HCT116 (cell line): ENCODE data around the gene DENND2D.

Experiments
- CBX3 ChIP-seq: IDR thresholded peaks from 2 replicates; pipeline ENCODE4 v1.6.1; 2012; ENCODE audit warnings: low read depth
- EZH2 ChIP-seq: fragments of 200-600 bp; sonication (generic); IDR thresholded peaks from 2 replicates; pipeline ENCODE4 v1.6.1; 2017; ENCODE audit warnings: antibody characterized with exemption, mixed run types
- JUND ChIP-seq: IDR thresholded peaks from 2 replicates; pipeline ENCODE4 v1.6.1; 2012
- POLR2AphosphoS5 ChIP-seq: IDR thresholded peaks from 2 replicates; pipeline ENCODE4 v1.6.1; 2011; ENCODE audit warnings: mild to moderate bottlenecking, low read depth, low read length, moderate library complexity
- SP1 ChIP-seq: IDR thresholded peaks from 2 replicates; pipeline ENCODE4 v1.6.1; 2012; ENCODE audit warnings: low read depth
- ZFX ChIP-seq: fragments of 450-650 bp; IDR thresholded peaks from 2 replicates; pipeline ENCODE4 v1.6.1; 2017
- TF ChIP-seq, protein P1 (sequence below), 3 experiments: fragments of 200-600 bp in 1 of 3; sonication (generic) in 1 of 3; IDR thresholded peaks in 2 of 3; conservative IDR thresholded peaks in 1 of 3; 2 replicates each; pipeline ENCODE4 v1.5.1; 2012 to 2017; ENCODE audit warnings: low read depth in 2 of 3, low read length in 2 of 3, antibody characterized with exemption in 1 of 3, borderline replicate concordance in 1 of 3, control low read depth in 1 of 3, mild to moderate bottlenecking in 1 of 3, mixed read lengths in 1 of 3, mixed run types in 1 of 3, moderate library complexity in 1 of 3; ENCODE audit not compliant: insufficient read depth in 1 of 3
- TF ChIP-seq, protein P2 (sequence below): IDR thresholded peaks from 2 replicates; pipeline ENCODE4 v1.6.1; 2012

DNA sequence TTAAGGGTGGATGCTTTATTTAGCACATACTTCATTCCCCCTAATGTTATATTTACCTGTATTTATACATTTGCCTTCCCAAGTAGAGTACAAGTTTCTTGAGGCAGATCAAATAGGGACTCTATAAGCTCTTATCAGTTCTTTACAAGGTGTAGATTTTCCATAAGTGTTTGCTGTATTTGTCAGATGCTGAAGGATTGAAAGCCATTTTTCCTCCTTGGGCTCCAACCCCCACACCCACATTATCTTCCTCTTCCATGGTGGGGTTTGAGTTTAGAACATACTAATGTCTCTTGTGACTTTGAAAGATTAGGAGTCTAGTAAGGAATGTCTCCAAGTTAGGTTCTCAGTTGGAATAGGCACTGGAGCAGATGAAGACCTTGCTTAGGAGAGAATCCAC is 24.6 kb upstream of the DENND2D start:
- TF ChIP-seq, protein P1, sequence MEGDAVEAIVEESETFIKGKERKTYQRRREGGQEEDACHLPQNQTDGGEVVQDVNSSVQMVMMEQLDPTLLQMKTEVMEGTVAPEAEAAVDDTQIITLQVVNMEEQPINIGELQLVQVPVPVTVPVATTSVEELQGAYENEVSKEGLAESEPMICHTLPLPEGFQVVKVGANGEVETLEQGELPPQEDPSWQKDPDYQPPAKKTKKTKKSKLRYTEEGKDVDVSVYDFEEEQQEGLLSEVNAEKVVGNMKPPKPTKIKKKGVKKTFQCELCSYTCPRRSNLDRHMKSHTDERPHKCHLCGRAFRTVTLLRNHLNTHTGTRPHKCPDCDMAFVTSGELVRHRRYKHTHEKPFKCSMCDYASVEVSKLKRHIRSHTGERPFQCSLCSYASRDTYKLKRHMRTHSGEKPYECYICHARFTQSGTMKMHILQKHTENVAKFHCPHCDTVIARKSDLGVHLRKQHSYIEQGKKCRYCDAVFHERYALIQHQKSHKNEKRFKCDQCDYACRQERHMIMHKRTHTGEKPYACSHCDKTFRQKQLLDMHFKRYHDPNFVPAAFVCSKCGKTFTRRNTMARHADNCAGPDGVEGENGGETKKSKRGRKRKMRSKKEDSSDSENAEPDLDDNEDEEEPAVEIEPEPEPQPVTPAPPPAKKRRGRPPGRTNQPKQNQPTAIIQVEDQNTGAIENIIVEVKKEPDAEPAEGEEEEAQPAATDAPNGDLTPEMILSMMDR (IDR thresholded peaks at IDR 0.05 in 2 of 3, conservative IDR thresholded peaks at IDR 0.05 in 1 of 3; ENCODE audit: borderline replicate concordance in 1 of 3, insufficient read depth in 1 of 3, low read depth in 2 of 3, low read length in 2 of 3) = no peak
- TF ChIP-seq POLR2AphosphoS5 (no peak), EZH2 (no peak), ZFX (no peak), CBX3 (no peak), SP1 (no peak), JUND (no peak)
- TF ChIP-seq, protein P2, sequence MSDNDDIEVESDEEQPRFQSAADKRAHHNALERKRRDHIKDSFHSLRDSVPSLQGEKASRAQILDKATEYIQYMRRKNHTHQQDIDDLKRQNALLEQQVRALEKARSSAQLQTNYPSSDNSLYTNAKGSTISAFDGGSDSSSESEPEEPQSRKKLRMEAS = no peak
